Breast epithelium (tissue), 3 donors: Measurements from ENCODE around the gene MAP4K4.

Source experiments
- POLR2A ChIP-seq: fragments of 450-650 bp; IDR thresholded peaks from one replicate; pipeline ENCODE4 v1.6.1; 2016; ENCODE audit warnings: antibody characterized with exemption, mild to moderate bottlenecking, moderate library complexity
- POLR2AphosphoS5 ChIP-seq, 3 donors: sonication (generic); formaldehyde crosslinking; IDR thresholded peaks; one replicate each; pipeline ENCODE4 v1.6.1; 2017; ENCODE audit warnings: antibody characterized with exemption in 3 of 3
- TF ChIP-seq, protein P1 (sequence below), 3 donors: fragments of 450-650 bp; IDR thresholded peaks; one replicate each; pipeline ENCODE4 v1.5.1; 2016 to 2017; ENCODE audit warnings: antibody characterized with exemption in 3 of 3, mild to moderate bottlenecking in 3 of 3, moderate library complexity in 3 of 3

DNA sequence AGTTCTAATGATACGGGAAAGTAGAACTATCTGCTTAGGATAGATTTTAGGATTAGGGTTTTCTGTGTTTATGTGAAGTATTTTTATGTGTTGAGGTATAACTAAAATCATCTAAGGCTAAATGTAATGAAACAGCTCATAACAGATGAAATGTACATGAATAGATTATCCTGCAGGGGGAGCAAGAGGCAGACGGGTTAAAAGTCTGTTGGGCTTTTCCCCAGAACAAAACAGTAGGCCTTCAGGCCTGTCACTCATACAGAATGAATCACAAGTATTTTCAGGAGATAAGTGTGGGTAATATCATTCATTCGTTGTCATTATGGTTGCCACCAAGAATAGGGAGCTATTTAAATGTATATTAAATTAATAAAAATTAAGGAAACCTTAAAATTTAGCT lies 186.4 kb downstream of the MAP4K4 start:
- TF ChIP-seq, protein P1, sequence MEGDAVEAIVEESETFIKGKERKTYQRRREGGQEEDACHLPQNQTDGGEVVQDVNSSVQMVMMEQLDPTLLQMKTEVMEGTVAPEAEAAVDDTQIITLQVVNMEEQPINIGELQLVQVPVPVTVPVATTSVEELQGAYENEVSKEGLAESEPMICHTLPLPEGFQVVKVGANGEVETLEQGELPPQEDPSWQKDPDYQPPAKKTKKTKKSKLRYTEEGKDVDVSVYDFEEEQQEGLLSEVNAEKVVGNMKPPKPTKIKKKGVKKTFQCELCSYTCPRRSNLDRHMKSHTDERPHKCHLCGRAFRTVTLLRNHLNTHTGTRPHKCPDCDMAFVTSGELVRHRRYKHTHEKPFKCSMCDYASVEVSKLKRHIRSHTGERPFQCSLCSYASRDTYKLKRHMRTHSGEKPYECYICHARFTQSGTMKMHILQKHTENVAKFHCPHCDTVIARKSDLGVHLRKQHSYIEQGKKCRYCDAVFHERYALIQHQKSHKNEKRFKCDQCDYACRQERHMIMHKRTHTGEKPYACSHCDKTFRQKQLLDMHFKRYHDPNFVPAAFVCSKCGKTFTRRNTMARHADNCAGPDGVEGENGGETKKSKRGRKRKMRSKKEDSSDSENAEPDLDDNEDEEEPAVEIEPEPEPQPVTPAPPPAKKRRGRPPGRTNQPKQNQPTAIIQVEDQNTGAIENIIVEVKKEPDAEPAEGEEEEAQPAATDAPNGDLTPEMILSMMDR (IDR thresholded peaks at IDR 0.05), result peak; percentile 28 to 57 (median 55)
- TF ChIP-seq POLR2A (no peak), POLR2AphosphoS5 (IDR thresholded peaks at IDR 0.05) (no peak)
